ENCODE measurements around the gene PTPN3. TPM values are rescaled to one million over a fixed set of nuclear protein-coding genes. Genes with fewer than 3 reads are reported as not detected.

The PTPN3 gene
- total RNA-seq, 2 donors from 2014 or later = 6.9 to 7.9 TPM

GRCh38 chr9:109391176-109391575, 106.9 kb downstream of the PTPN3 start:
- Histone ChIP-seq H3K27ac (no peak overlapping the region), H3K9me3 (no peaks in the 10 kb centered on the region), H3K36me3 (peaks cover 7% of the 10 kb centered on the region), H3K4me3 (no peak overlapping the region), H3K4me1 (no peaks in the 10 kb centered on the region), H3K27me3 (no peaks in the 10 kb centered on the region)
- no peak for TF ChIP-seq CTCF (IDR thresholded peaks at IDR 0.05)
- no peak for DNase-seq (ENCODE audit: low spot score)

GRCh38 chr9:109387856-109388255, 110.3 kb downstream of the PTPN3 start:
- TF ChIP-seq CTCF (IDR thresholded peaks at IDR 0.05) = no peak
- H3K4me3 ChIP-seq = no peak overlapping the region
- no peaks in the 10 kb centered on the region for H3K27me3 ChIP-seq
- H3K36me3 ChIP-seq = peaks cover 20% of the 10 kb centered on the region
- no peak overlapping the region for H3K27ac ChIP-seq
- H3K9me3 ChIP-seq = no peaks in the 10 kb centered on the region
- no peak for DNase-seq (ENCODE audit: low spot score)
- H3K4me1 ChIP-seq = no peaks in the 10 kb centered on the region

- no peak for DNase-seq (ENCODE audit: low spot score)
- Histone ChIP-seq H3K4me3 (no peak overlapping the region), H3K9me3 (no peaks in the 10 kb centered on the region), H3K36me3 (peaks cover 20% of the 10 kb centered on the region), H3K27ac (no peak overlapping the region), H3K27me3 (no peaks in the 10 kb centered on the region), H3K4me1 (no peaks in the 10 kb centered on the region)
- no peak for TF ChIP-seq CTCF (IDR thresholded peaks at IDR 0.05)
Measured at GRCh38 chr9:109387206-109387605, 110.9 kb downstream of the PTPN3 start.

- H3K27me3 ChIP-seq = no peaks in the 10 kb centered on the region
- DNase-seq (ENCODE audit: low spot score) = no peak
- H3K27ac ChIP-seq = no peak overlapping the region
- no peaks in the 10 kb centered on the region for H3K9me3 ChIP-seq
- no peaks in the 10 kb centered on the region for H3K4me1 ChIP-seq
- no peak for TF ChIP-seq CTCF (IDR thresholded peaks at IDR 0.05)
- no peak overlapping the region for H3K4me3 ChIP-seq
- peaks cover 30% of the 10 kb centered on the region for H3K36me3 ChIP-seq
Measured at GRCh38 chr9:109385499-109385898, 112.6 kb downstream of the PTPN3 start.

- DNase-seq (ENCODE audit: low spot score) = no peak
- Histone ChIP-seq H3K4me1 (no peaks in the 10 kb centered on the region), H3K27me3 (no peaks in the 10 kb centered on the region), H3K4me3 (no peak overlapping the region), H3K9me3 (no peaks in the 10 kb centered on the region), H3K36me3 (peaks cover 33% of the 10 kb centered on the region), H3K27ac (no peak overlapping the region)
- no peak for TF ChIP-seq CTCF (IDR thresholded peaks at IDR 0.05)
Measured at GRCh38 chr9:109383947-109384346, 114.2 kb downstream of the PTPN3 start.

- DNase-seq (ENCODE audit: low spot score) = no peak
- Histone ChIP-seq H3K4me3 (no peak overlapping the region), H3K36me3 (peaks cover 33% of the 10 kb centered on the region), H3K4me1 (no peaks in the 10 kb centered on the region), H3K9me3 (no peaks in the 10 kb centered on the region), H3K27ac (no peak overlapping the region), H3K27me3 (no peaks in the 10 kb centered on the region)
- TF ChIP-seq CTCF (IDR thresholded peaks at IDR 0.05) = no peak
Measured at GRCh38 chr9:109383356-109383755, 114.8 kb downstream of the PTPN3 start.
